Smooth muscle cell (in vitro differentiated cells): ENCODE results near the gene AGBL1. TPM values are rescaled to one million over a fixed set of nuclear protein-coding genes. Genes with fewer than 3 reads are reported as not detected.

Experiments used
- DNase-seq: peaks from one replicate; lab custom pipeline; 2025; ENCODE audit not compliant: unreplicated experiment; lab: John Stamatoyannopoulos, UW
- H2AFZ ChIP-seq: fragments of 200-600 bp; sonication (generic); 2 replicates; pipeline ENCODE4 v1.6.0; 2016; ENCODE audit warnings: antibody characterized with exemption, low read depth, mild to moderate bottlenecking
- H3F3A ChIP-seq: fragments of 200-600 bp; sonication (generic); 2 replicates; pipeline ENCODE4 v1.6.0; 2017; ENCODE audit warnings: antibody characterized with exemption, low read depth
- H3K27ac ChIP-seq: fragments of 200-600 bp; sonication (generic); 2 replicates; pipeline ENCODE4 v1.5.1; 2016; ENCODE audit warnings: low read depth, mild to moderate bottlenecking
- H3K27me3 ChIP-seq: fragments of 200-600 bp; sonication (generic); 2 replicates; pipeline ENCODE4 v1.6.1; 2016; ENCODE audit warnings: low read depth, mild to moderate bottlenecking
- H3K36me3 ChIP-seq: fragments of 200-600 bp; sonication (generic); 2 replicates; pipeline ENCODE4 v1.5.1; 2016; ENCODE audit warnings: low read depth
- H3K4me1 ChIP-seq: fragments of 200-600 bp; sonication (generic); 2 replicates; pipeline ENCODE4 v1.5.1; 2016; ENCODE audit warnings: low read depth
- H3K4me2 ChIP-seq: fragments of 200-600 bp; sonication (generic); 2 replicates; pipeline ENCODE4 v1.6.0; 2016; ENCODE audit warnings: mild to moderate bottlenecking
- H3K4me3 ChIP-seq: fragments of 200-600 bp; sonication (generic); 2 replicates; pipeline ENCODE4 v1.5.1; 2016; ENCODE audit warnings: mild to moderate bottlenecking
- H3K79me2 ChIP-seq: fragments of 200-600 bp; sonication (generic); 2 replicates; pipeline ENCODE4 v1.6.0; 2016; ENCODE audit warnings: low read depth, mild to moderate bottlenecking
- H3K9ac ChIP-seq: fragments of 200-600 bp; sonication (generic); 2 replicates; pipeline ENCODE4 v1.6.0; 2016; ENCODE audit warnings: low read depth
- H3K9me3 ChIP-seq: fragments of 200-600 bp; sonication (generic); replicated peaks from 2 replicates; pipeline ENCODE4 v1.5.1; 2016; ENCODE audit warnings: low read depth
- H4K20me1 ChIP-seq: fragments of 200-600 bp; sonication (generic); 2 replicates; pipeline ENCODE4 v1.6.0; 2016; ENCODE audit warnings: low read depth
- WGBS: methylation state at CpG from one replicate; pipeline ENCODE4 v1.1.7; 2016; ENCODE audit warnings: low lambda C conversion rate; 5-methylcytosine and 5-hydroxymethylcytosine counted together
- polyA plus RNA-seq: library from polyadenylated mRNA; unstranded; fragments of >200 nt; fragmentation: Nextera tagmentation; extraction: Ambion mirVana; gene quantifications from 2 replicates; pipeline ENCODE4 v1.2.1, GENCODE V29; 2016
- total RNA-seq: library from RNA; depleted of rRNA; stranded (reverse); fragments of >200 nt; gene quantifications from 2 replicates; pipeline ENCODE4 v1.2.3, GENCODE V29; 2014
- TF ChIP-seq, protein P1 (sequence below): fragments of 200-600 bp; sonication (generic); IDR thresholded peaks from 2 replicates; pipeline ENCODE4 v1.5.1; 2017; ENCODE audit warnings: borderline replicate concordance, mild to moderate bottlenecking, antibody characterized with exemption; ENCODE audit not compliant: insufficient read depth, poor library complexity, severe bottlenecking

AGBL1 gene
- total and polyA plus RNA-seq, 2 experiments from 2014 or later: not detected

DNA sequence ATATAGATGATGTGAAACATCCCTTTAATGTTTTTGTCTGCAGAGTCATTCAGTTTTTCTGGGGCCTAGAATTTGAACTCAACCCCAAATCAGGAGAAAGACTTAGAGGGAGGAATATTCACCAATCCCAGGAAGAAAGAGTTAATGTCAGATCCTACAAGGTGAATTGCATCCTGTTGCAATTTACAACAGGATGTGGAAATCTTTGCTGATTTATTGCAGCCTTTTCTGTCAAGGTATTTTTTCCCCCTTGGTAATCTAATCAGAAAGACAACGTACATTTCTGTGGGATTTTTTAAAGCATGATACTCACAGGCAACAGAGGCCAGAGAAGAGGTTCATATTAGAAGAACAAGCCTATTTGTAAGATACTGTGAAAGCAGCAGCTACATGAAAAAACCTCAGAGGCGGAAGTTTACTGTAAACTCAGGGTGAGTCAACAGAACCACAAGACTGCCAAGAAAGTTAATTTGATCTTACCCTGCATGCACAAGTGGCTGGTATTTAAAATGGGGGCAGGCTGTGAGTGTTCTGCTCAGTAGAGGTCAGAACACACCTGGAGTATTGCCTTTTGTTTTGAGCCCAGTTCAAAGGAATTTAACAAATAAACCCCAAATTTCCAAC lies 531.9 kb downstream of the AGBL1 start:
- 2% methylated on average over 2 of the region's 2 CpGs for WGBS
- Histone ChIP-seq H3K27ac (no peak overlapping the region), H3K9me3 (no peaks in the 10 kb centered on the region), H4K20me1 (no peaks in the 10 kb centered on the region), H3F3A (no peaks in the 10 kb centered on the region), H2AFZ (no peak overlapping the region), H3K4me3 (no peak overlapping the region), H3K4me1 (peaks cover 3% of the 10 kb centered on the region), H3K9ac (no peak overlapping the region), H3K27me3 (no peaks in the 10 kb centered on the region), H3K4me2 (peak overlapping the region; percentile 1), H3K79me2 (no peaks in the 10 kb centered on the region), H3K36me3 (no peaks in the 10 kb centered on the region)
- no peak for DNase-seq
- TF ChIP-seq, protein P1, sequence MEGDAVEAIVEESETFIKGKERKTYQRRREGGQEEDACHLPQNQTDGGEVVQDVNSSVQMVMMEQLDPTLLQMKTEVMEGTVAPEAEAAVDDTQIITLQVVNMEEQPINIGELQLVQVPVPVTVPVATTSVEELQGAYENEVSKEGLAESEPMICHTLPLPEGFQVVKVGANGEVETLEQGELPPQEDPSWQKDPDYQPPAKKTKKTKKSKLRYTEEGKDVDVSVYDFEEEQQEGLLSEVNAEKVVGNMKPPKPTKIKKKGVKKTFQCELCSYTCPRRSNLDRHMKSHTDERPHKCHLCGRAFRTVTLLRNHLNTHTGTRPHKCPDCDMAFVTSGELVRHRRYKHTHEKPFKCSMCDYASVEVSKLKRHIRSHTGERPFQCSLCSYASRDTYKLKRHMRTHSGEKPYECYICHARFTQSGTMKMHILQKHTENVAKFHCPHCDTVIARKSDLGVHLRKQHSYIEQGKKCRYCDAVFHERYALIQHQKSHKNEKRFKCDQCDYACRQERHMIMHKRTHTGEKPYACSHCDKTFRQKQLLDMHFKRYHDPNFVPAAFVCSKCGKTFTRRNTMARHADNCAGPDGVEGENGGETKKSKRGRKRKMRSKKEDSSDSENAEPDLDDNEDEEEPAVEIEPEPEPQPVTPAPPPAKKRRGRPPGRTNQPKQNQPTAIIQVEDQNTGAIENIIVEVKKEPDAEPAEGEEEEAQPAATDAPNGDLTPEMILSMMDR: no peak

DNA sequence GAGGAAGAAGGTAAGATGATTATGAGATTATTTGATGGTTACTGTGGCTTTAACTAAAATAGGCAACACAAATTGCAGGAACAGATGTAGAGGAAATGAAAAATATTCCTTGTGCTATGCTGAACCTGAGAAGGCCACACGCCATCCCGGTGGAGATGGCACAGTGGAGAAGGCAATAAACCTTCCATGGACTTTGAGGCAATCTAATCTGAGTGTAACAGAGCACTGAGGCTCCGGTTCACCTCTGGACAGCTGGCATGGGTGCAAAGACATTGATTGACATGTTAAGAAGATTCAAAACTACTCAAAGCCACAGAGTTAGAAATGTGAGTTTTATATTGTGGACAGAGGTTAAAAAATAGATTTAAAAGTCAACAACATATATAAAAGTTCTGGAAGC lies 535.7 kb downstream of the AGBL1 start:
- TF ChIP-seq, protein P1: no peak
- H3K9ac ChIP-seq: no peak overlapping the region
- no peaks in the 10 kb centered on the region for H3K36me3 ChIP-seq
- 97% methylated on average over 3 of the region's 3 CpGs for WGBS
- H3K4me3 ChIP-seq: no peak overlapping the region
- no peak for DNase-seq
- H3K4me2 ChIP-seq: no peak overlapping the region
- peaks cover 6% of the 10 kb centered on the region for H3K4me1 ChIP-seq
- H3K9me3 ChIP-seq: no peaks in the 10 kb centered on the region
- no peaks in the 10 kb centered on the region for H3F3A ChIP-seq
- no peaks in the 10 kb centered on the region for H4K20me1 ChIP-seq
- no peak overlapping the region for H3K27ac ChIP-seq
- no peak overlapping the region for H2AFZ ChIP-seq
- H3K79me2 ChIP-seq: no peaks in the 10 kb centered on the region
- H3K27me3 ChIP-seq: no peaks in the 10 kb centered on the region

DNA sequence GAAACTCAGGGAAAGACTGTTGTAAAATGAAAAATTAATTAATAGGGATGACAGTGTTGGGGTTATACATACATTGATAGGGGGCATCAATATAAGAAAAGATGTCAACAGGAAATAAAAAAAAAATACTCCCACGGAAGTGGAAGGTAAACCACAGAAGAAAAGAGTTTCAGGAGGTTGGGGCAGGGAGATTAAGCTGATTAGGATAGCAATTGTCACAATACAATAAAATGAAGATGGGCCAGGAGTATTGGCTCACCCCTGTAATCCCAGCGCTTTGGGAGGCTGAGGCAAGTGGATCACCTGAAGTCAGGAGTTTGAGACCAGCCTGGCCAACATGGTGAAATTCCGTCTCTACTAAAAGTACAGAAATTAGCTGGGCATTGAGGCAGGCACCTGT lies 536.1 kb downstream of the AGBL1 start:
- Histone ChIP-seq H3K4me3 (no peak overlapping the region), H3K9me3 (no peaks in the 10 kb centered on the region), H3K36me3 (no peaks in the 10 kb centered on the region), H3K79me2 (no peaks in the 10 kb centered on the region), H3K27me3 (no peaks in the 10 kb centered on the region), H4K20me1 (no peaks in the 10 kb centered on the region), H3K27ac (no peak overlapping the region), H2AFZ (no peak overlapping the region), H3F3A (no peaks in the 10 kb centered on the region), H3K9ac (no peak overlapping the region), H3K4me2 (no peak overlapping the region), H3K4me1 (peaks cover 9% of the 10 kb centered on the region)
- TF ChIP-seq, protein P1: no peak
- 98% methylated on average over 3 of the region's 3 CpGs for WGBS
- no peak for DNase-seq

DNA sequence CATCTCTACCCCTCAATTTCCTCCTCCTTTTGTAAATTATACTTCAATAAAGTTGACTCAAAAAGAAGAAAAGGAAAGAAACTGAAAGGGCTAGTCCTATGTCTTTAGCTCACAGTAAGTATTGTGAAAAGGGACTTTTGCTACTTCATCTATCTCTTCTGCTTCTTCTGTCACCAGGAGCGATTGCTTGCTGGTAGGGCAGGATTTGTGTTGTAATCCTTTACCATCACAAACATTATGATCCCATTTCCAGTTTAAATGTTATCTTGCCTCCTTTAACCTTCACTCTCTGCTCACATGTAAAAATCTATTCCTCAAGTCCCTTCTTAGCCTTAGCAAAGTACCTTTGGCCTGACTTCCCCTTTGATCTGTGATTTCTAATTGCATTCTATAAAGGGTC lies 537.1 kb downstream of the AGBL1 start:
- no peak for DNase-seq
- no peak overlapping the region for H2AFZ ChIP-seq
- no peaks in the 10 kb centered on the region for H3K79me2 ChIP-seq
- TF ChIP-seq, protein P1: no peak
- no peak overlapping the region for H3K4me3 ChIP-seq
- no peaks in the 10 kb centered on the region for H4K20me1 ChIP-seq
- H3K4me2 ChIP-seq: no peak overlapping the region
- peaks cover 6% of the 10 kb centered on the region for H3K4me1 ChIP-seq
- H3F3A ChIP-seq: no peaks in the 10 kb centered on the region
- H3K27ac ChIP-seq: no peak overlapping the region
- no peaks in the 10 kb centered on the region for H3K27me3 ChIP-seq
- H3K9ac ChIP-seq: no peak overlapping the region
- H3K36me3 ChIP-seq: no peaks in the 10 kb centered on the region
- 84% methylated on average over 1 of the region's 1 CpG for WGBS
- H3K9me3 ChIP-seq: no peaks in the 10 kb centered on the region
